ES-I3 (cell line): ENCODE data around the gene OR3A2.
"Not testable (repeated sequence)": the region's sequence is repeated elsewhere in the genome, so short reads cannot be mapped to it uniquely, and the experiment has no call there.

ENCODE experiments used
- H3K36me3 ChIP-seq: 2 replicates; pipeline ENCODE4 v1.6.1; 2013; ENCODE audit warnings: mild to moderate bottlenecking, low read length, control low read depth, moderate library complexity; ENCODE audit not compliant: insufficient read depth
- H3K4me1 ChIP-seq: 2 replicates; pipeline ENCODE4 v1.6.1; 2013; ENCODE audit warnings: mild to moderate bottlenecking, control low read depth, low read length; ENCODE audit not compliant: insufficient read depth
- H3K9ac ChIP-seq: 2 replicates; pipeline ENCODE4 v1.6.1; 2013; ENCODE audit warnings: low read depth, mild to moderate bottlenecking, low read length, moderate library complexity
- H3K9me3 ChIP-seq: 2 replicates; pipeline ENCODE4 v1.6.1; 2013; ENCODE audit warnings: mild to moderate bottlenecking, low read length, moderate library complexity; ENCODE audit not compliant: control insufficient read depth, insufficient read depth

Gene OR3A2

GRCh38 chr17:3371167-3371566 is 14.9 kb downstream of the OR3A2 start:
- H3K9me3 ChIP-seq, H3K9ac ChIP-seq: not testable (repeated sequence)

DNA sequence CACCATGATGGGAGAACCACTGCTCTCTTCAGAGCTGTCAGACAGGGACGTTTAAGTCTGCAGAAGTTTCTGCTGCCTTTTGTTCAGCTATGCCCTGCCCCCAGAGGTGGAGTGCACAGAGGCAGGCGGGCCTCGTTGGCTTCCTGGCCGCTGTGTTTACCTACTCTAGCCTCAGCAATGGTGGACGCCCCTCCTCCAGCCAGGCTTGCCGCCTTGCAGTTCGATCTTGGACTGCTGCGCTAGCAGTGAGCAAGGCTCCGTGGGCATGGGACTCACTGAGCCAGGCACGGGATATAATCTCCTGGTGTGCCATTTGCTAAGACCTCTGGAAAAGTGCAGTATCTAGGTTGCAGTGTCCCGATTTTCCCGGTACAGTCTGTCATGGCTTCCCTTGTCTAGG is 43.3 kb downstream of the OR3A2 start:
- not testable (repeated sequence) for H3K9ac ChIP-seq, H3K4me1 ChIP-seq

More at GRCh38 chr17:3371167-3371566, 14.9 kb downstream of the OR3A2 start:
- not testable (repeated sequence) for H3K36me3 ChIP-seq, H3K4me1 ChIP-seq

GRCh38 chr17:3335876-3336275 is 50.2 kb downstream of the OR3A2 start:
- no peaks in the 10 kb centered on the region for H3K36me3 ChIP-seq
- H3K9ac ChIP-seq = no peak overlapping the region
- H3K9me3 ChIP-seq = no peaks in the 10 kb centered on the region
- no peaks in the 10 kb centered on the region for H3K4me1 ChIP-seq

More for the DNA sequence above, 43.3 kb downstream of the OR3A2 start:
- H3K9me3 ChIP-seq, H3K36me3 ChIP-seq: not testable (repeated sequence)

GRCh38 chr17:3318336-3318735 is 67.8 kb downstream of the OR3A2 start:
- Histone ChIP-seq H3K4me1 (peaks cover 5% of the 10 kb centered on the region; the same call in 1 of the 2 replicates), H3K9me3 (no peaks in the 10 kb centered on the region), H3K9ac (no peak overlapping the region), H3K36me3 (no peaks in the 10 kb centered on the region)

DNA sequence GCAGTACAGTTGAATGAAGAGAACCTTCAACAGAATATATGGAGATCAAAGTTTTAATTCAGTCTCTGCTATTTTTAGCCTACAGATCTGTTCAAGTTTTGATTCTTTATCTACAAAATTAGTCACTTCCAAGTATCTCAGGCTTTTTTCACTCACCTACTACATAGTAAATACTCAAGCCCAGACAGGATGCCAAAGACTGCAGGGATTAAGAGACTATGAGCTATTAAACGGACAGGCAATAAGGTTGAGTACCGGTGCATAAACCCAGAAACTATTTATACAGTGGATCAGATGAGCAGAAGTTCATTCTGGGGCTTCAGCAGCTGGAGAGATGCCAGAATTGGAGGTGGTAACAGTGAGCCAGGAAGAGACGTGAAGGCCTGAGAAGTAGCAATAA is 69.3 kb downstream of the OR3A2 start:
- H3K36me3 ChIP-seq = no peaks in the 10 kb centered on the region
- no peak overlapping the region for H3K9ac ChIP-seq
- H3K9me3 ChIP-seq = no peaks in the 10 kb centered on the region
- H3K4me1 ChIP-seq = peaks cover 5% of the 10 kb centered on the region; the same call in 1 of the 2 replicates

GRCh38 chr17:3308603-3309002 is 77.5 kb downstream of the OR3A2 start:
- Histone ChIP-seq H3K4me1 (no peaks in the 10 kb centered on the region), H3K9me3 (no peaks in the 10 kb centered on the region), H3K9ac (no peak overlapping the region), H3K36me3 (no peaks in the 10 kb centered on the region)

DNA sequence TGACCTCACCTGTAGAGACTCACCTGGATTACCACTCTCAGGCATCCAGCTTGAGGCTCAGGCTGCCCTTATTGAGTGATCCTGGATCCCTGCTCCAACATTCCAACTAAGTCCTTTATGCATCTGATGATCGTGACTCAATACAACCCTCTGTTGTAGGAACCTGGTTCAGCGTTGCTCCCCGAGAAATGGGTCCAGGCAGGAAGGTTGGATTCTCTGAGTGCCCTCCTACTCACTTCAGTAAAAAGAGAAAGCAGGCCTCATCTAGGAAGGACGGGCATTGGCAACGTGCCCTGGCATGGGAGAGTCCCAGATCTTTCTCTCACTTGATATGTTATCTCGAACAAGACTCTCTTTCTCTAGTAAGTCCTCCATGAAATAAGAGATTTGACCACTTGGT is 87.8 kb downstream of the OR3A2 start, which contains the start of gene OR3A1:
Gene OR3A1 (minus strand): TSS at position 101 of the 400 bp plus-strand sequence. CDS start 5,778 bp downstream, outside the sequence.
- no peaks in the 10 kb centered on the region for H3K9me3 ChIP-seq
- no peaks in the 10 kb centered on the region for H3K4me1 ChIP-seq
- H3K36me3 ChIP-seq = no peaks in the 10 kb centered on the region
- no peak within 1 kb of the TSS for H3K9ac ChIP-seq

- Histone ChIP-seq H3K4me1 (no peaks in the 10 kb centered on the region), H3K36me3 (no peaks in the 10 kb centered on the region), H3K9ac (no peak overlapping the region), H3K9me3 (no peaks in the 10 kb centered on the region)
Measured at GRCh38 chr17:3295632-3296031, 90.5 kb downstream of the OR3A2 start.

DNA sequence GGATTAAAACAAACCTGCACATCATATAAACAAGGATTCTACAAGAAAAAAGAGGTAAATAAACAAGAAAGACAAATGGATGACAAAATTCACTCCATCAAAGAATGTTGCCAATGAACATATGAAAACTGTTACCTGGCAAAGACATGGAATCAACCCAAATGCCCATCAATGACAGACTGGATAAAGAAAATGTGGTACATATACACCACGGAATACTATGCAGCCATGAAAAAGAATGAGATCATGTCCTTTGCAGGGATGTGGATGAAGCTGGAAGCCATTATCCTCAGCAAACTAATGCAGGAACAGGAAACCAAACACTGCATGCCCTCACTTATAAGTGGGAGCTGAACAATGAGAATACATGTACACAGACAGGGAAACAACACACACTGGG is 92.6 kb downstream of the OR3A2 start:
- not testable (repeated sequence) for H3K9me3 ChIP-seq, H3K9ac ChIP-seq, H3K4me1 ChIP-seq, H3K36me3 ChIP-seq

DNA sequence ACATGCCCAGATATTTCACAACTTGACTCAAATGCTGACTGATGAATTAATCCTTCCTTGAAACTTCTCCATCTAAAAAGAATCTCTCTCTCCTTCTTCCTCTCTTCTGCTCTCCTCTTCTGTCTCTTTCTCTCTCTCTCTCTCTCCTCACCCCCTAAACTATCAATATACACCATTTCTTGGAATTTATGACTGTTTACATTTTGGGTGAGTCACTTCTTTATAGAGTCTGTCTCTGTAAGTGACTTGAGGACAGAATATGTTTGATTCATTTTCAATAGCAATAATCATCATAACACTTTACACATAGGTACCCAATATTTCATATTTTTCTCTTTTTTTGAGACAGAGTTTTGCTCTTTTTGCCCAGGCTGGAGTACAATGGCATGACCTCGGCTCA is 103.2 kb downstream of the OR3A2 start:
- H3K4me1 ChIP-seq = no peaks in the 10 kb centered on the region

GRCh38 chr17:3276126-3276525 is 110.0 kb downstream of the OR3A2 start:
- H3K36me3 ChIP-seq = no peaks in the 10 kb centered on the region
- H3K9ac ChIP-seq = no peak overlapping the region
- H3K4me1 ChIP-seq = no peaks in the 10 kb centered on the region
- peaks cover 4% of the 10 kb centered on the region; the same call in 1 of the 2 replicates for H3K9me3 ChIP-seq

More for the DNA sequence above, 103.2 kb downstream of the OR3A2 start:
- H3K36me3 ChIP-seq = no peaks in the 10 kb centered on the region
- no peak overlapping the region for H3K9ac ChIP-seq
- no peaks in the 10 kb centered on the region for H3K9me3 ChIP-seq

DNA sequence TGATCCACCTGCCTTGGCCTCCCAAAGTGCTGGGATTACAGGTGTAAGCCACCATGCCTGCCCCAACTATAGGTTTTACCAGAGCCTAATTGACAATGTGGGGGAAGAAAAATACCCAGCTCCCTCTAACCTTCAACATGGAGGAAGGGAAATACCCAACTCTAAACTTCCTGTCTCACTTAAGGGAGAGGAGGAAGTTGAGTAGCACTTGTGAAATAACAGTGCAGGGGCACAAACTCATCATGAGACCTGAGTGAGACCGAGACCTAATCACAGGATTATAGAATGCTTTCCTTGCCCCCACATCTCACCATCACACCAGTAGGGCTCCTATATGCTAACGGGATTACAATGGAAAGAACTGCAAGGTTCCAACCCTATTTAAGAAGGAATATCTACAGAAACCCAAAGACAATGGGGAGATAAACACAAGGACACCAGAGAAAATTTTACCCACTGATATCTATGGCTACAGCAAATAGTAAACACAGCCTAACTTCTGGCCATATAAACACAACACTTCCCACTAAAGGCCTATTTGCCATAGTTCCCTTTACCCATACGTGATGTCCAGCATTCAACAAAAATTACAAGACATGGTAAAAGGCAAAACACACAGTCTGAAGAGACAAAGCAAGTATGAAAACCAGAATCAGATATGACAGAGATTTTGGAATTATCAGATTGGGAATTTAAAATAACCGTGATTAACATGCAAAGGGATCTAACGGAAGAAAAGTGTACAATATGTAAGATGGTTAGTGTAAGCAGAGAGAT is 114.8 kb downstream of the OR3A2 start:
- Histone ChIP-seq H3K9ac (no peak overlapping the region), H3K9me3 (peaks cover 6% of the 10 kb centered on the region; the same call in 1 of the 2 replicates), H3K4me1 (no peaks in the 10 kb centered on the region), H3K36me3 (no peaks in the 10 kb centered on the region)

DNA sequence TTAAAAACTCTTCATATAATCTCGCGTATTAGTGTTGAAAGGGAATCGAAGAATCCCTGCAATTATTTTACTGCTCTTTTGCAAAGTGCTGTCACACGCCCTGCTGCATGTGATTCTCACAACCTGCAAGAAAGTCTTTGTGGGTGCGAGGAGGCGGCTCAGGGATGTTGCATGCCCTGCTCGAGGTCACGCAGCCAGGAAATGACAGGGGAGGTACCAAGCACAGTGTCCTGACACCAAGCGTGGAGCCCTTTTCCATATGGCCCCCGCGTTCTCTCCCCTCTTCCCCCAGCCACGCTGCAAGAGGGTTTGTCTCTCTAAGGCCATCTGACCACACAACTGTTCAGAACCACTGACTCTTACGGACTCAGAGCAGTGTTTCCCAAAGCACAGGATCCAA is 125.5 kb downstream of the OR3A2 start:
- H3K9me3 ChIP-seq = no peaks in the 10 kb centered on the region
- H3K4me1 ChIP-seq = no peaks in the 10 kb centered on the region
- H3K36me3 ChIP-seq = no peaks in the 10 kb centered on the region
- no peak overlapping the region for H3K9ac ChIP-seq

GRCh38 chr17:3260163-3260562 is 125.9 kb downstream of the OR3A2 start:
- H3K4me1 ChIP-seq = no peaks in the 10 kb centered on the region
- H3K9me3 ChIP-seq = no peaks in the 10 kb centered on the region
- H3K9ac ChIP-seq = no peak overlapping the region
- H3K36me3 ChIP-seq = no peaks in the 10 kb centered on the region

DNA sequence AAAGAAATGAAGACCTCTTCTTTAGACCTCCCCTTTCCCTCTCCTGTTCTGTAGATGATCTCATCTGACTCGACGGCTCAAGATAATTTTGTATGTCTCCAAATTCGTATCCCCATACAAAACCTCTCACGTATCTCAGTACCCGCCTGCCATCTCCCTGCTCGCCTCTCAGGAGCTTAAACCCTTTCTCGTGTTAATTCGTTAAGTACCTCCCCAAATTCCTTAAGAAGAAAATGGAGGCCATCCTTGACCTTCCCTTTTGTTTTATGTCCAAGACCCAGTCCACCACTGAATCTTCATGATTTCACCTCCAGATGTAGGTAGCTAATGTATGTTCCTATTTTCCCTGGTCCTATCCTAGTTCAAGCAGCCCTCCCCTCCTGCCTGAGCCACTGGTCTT is 129.5 kb downstream of the OR3A2 start:
- Histone ChIP-seq H3K36me3 (no peaks in the 10 kb centered on the region), H3K4me1 (no peaks in the 10 kb centered on the region), H3K9me3 (no peaks in the 10 kb centered on the region), H3K9ac (no peak overlapping the region)
